Measurements from ENCODE around the gene MYOC. TPM values are rescaled to one million over a fixed set of nuclear protein-coding genes. Genes with fewer than 3 reads are reported as not detected.
"Not testable (repeated sequence)": the region's sequence is repeated elsewhere in the genome, so short reads cannot be mapped to it uniquely, and the experiment has no call there.

The MYOC gene
- total RNA-seq, 4 donors from 2014 or later: 12.9 to 43.4 (median 19.6) TPM

DNA sequence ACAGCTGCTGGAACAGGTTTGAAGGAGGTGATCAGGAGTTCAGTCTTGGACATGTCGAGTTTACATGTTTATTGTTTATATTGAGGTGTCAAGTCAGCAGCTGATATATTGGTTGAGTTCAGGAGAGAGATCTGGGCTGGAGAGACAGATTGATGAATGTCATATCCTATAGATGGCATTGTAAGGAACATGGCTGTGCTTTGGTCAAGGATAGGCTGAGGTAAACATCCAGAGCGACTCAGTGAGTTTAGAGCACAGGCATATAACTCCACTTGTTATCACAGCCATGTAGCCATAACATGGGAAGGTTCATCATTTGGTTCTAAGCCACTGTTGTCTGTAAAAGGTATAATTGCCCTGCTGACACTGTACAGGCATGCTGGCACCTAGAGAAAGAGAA is 35.9 kb downstream of the MYOC start:
- intact Hi-C loops (cut with DNase I): no loop called here
- Histone ChIP-seq H3K4me1 (no peaks in the 10 kb centered on the region), H3K27me3 (no peaks in the 10 kb centered on the region), H3K4me3 (replicated peaks in 1 of 3) (no peak overlapping the region), H3K27ac (no peak overlapping the region), H3K36me3 (no peaks in the 10 kb centered on the region), H3K9me3 (no peaks in the 10 kb centered on the region)
- DNase-seq: no peak
- WGBS, 2 donors: 92 to 95% methylated on average over 2 of the region's 2 CpGs
- no peak for TF ChIP-seq POLR2A (IDR thresholded peaks at IDR 0.05)
- TF ChIP-seq, protein P1, sequence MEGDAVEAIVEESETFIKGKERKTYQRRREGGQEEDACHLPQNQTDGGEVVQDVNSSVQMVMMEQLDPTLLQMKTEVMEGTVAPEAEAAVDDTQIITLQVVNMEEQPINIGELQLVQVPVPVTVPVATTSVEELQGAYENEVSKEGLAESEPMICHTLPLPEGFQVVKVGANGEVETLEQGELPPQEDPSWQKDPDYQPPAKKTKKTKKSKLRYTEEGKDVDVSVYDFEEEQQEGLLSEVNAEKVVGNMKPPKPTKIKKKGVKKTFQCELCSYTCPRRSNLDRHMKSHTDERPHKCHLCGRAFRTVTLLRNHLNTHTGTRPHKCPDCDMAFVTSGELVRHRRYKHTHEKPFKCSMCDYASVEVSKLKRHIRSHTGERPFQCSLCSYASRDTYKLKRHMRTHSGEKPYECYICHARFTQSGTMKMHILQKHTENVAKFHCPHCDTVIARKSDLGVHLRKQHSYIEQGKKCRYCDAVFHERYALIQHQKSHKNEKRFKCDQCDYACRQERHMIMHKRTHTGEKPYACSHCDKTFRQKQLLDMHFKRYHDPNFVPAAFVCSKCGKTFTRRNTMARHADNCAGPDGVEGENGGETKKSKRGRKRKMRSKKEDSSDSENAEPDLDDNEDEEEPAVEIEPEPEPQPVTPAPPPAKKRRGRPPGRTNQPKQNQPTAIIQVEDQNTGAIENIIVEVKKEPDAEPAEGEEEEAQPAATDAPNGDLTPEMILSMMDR (IDR thresholded peaks at IDR 0.05): no peak

DNA sequence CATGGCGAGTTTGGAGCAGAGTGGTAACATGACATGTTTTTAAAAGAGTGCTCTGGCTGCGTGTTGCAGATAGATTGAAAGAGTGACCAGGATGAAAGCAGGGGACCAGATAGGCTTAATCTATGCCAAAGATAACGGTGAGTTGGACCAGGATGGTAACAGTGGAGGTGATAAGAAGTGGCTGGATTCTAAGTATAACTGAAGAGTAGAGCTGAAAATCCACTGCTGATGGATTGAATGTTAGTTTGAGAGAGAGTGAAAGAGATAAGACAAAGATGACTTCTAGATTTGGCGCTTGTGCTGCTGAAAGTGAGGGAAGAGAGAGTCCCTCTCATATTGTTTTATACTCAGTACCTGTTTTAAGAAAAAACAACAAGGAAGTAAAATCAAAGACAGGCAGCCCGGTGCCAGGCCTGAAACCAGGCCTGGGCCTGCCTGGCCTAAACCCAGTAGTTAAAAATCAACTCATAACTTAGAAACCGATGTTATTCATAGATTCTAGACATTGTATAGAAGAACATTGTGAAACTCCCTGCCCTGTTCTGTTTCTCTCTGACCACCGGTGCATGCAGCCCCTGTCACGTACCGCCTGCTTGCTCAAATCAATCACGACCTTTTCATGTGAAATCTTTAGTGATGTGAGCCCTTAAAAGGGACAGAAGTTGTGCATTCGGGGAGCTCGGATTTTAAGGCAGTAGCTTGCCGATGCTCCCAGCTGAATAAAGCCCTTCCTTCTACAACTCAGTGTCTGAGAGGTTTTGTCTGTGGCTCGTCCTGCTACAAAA is 37.2 kb downstream of the MYOC start:
- H3K4me3 ChIP-seq (replicated peaks in 1 of 3); H3K4me1 ChIP-seq; H3K36me3 ChIP-seq; DNase-seq; H3K27ac ChIP-seq; intact Hi-C loops (cut with DNase I); H3K9me3 ChIP-seq; H3K27me3 ChIP-seq: not testable (repeated sequence)
- WGBS, 2 donors: 85 to 90% methylated on average over 14 of the region's 14 CpGs

DNA sequence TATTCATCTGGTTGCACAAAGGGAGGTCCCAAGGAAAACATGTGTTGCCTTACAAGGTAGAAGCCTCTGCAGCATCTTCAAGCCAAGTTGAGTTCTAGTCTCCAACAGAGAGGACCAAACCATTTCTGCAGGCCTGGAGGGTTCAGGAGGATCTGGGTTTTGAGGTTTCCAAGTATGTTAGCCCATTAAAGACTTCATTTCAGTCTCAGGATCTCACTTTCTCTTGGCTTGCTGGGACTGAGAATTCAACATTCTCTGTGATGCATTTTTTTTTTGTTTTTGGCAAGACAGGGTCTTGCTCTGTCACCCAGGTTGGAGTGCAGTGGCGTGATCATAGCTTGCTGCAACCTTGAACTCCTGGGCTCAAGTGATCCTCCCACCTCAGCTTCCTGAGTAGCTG is 39.2 kb downstream of the MYOC start:
- peaks cover 0 to 5% of the 10 kb centered on the region in 2 donors for H3K4me1 ChIP-seq
- no peaks in the 10 kb centered on the region for H3K27me3 ChIP-seq
- TF ChIP-seq, protein P1 (IDR thresholded peaks at IDR 0.05): no peak
- TF ChIP-seq POLR2A (IDR thresholded peaks at IDR 0.05): no peak
- intact Hi-C loops (cut with DNase I): no loop called here
- WGBS, 2 donors: 90 to 100% methylated on average over 1 of the region's 1 CpG
- H3K36me3 ChIP-seq: no peaks in the 10 kb centered on the region
- H3K4me3 ChIP-seq (replicated peaks in 1 of 3): no peak overlapping the region
- H3K27ac ChIP-seq: no peak overlapping the region
- DNase-seq: no peak
- no peaks in the 10 kb centered on the region for H3K9me3 ChIP-seq

DNA sequence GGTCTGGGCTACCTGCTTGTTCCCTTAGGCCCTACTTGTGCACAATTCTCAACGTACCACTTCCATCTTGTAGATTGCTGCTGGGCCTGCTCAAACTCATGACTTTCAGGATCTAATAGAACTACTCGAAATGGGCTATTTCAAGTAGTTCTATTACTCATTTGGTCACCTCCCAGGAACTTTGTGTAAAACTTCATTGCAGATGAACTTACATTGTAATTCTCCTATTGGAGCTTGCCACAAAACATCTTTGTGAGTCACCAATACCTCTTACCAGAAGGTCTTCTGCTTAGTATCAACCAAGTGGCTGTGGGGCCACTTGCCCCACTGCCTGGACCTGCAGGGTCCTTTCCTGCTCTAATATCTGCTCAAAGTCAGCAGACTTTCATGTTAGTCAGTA is 41.2 kb downstream of the MYOC start:
- Histone ChIP-seq H3K9me3 (no peaks in the 10 kb centered on the region), H3K27ac (no peak overlapping the region), H3K27me3 (no peaks in the 10 kb centered on the region), H3K36me3 (no peaks in the 10 kb centered on the region), H3K4me3 (replicated peaks in 1 of 3) (no peak overlapping the region), H3K4me1 (peaks cover 0 to 5% of the 10 kb centered on the region in 2 donors)
- WGBS, 2 donors: 93 to 98% methylated on average over 2 of the region's 2 CpGs
- DNase-seq: no peak
- no peak for TF ChIP-seq POLR2A (IDR thresholded peaks at IDR 0.05)
- TF ChIP-seq, protein P1 (IDR thresholded peaks at IDR 0.05): no peak
- intact Hi-C loops (cut with DNase I): no loop called here

DNA sequence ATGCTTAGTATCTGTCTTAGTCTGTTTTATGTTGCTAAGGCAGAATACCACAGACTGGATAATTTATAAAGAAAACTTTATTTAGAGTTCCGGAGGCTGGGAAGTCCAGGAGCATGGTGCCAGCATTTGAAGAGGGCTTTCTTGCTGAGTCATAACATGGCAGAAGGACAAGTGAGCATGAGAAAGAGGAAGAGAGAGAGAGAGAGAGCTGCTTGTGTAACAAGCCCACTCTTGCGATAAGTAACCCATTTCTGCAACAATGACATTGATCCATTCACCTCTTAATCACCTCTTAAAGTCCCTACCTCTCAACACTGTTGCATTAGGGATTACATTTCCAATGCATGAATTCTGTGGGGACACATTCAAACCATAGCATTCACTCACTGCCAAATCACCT is 42.1 kb downstream of the MYOC start:
- intact Hi-C loops (cut with DNase I): no loop called here
- WGBS, 2 donors: 65 to 69% methylated on average over 2 of the region's 2 CpGs
- no peak for TF ChIP-seq POLR2A (IDR thresholded peaks at IDR 0.05)
- TF ChIP-seq, protein P1 (IDR thresholded peaks at IDR 0.05): no peak
- no peak overlapping the region for H3K27ac ChIP-seq
- H3K4me3 ChIP-seq (replicated peaks in 1 of 3): no peak overlapping the region
- no peaks in the 10 kb centered on the region for H3K9me3 ChIP-seq
- DNase-seq: peak in 1 of 2 donors; percentile 23
- H3K36me3 ChIP-seq: no peaks in the 10 kb centered on the region
- peaks cover 0 to 5% of the 10 kb centered on the region in 2 donors for H3K4me1 ChIP-seq
- H3K27me3 ChIP-seq: no peaks in the 10 kb centered on the region

Data from thyroid gland (tissue), 4 donors.